ENCODE data around the gene CHURC1. TPM values are rescaled to one million over a fixed set of nuclear protein-coding genes. Genes with fewer than 3 reads are reported as not detected.
"Not testable (repeated sequence)": the region's sequence is repeated elsewhere in the genome, so short reads cannot be mapped to it uniquely, and the experiment has no call there.

Gene CHURC1
- total RNA-seq, 1 donor from 2014 or later = 33.1 TPM

GRCh38 chr14:64910847-64911495, 3.3 kb upstream of the CHURC1 start:
- no peaks in the 10 kb centered on the region for H3K36me3 Mint-ChIP-seq (ENCODE audit: low read depth)
- peaks cover 20% of the 10 kb centered on the region for H3K4me1 Mint-ChIP-seq
- peaks cover 50% of the 10 kb centered on the region for H3K27me3 Mint-ChIP-seq (ENCODE audit: low read depth)

DNA sequence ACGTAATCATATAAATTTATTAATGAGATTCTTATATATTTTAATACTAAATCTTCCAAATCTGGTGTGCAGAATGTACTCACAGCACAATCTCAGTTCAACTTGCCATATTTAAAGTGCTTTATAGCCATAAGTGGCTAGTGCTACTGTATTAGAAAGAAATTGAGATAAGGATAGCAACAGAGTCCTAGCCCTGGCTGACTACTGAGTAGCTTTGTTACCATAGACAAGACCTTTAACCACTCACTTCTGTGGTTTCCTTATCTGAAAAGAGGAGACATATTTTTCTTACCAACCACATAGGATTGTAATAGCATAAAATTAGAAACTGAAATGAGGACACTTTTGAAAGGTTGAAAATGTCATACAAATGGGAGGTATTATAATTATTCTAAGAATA, 2.0 kb upstream of the CHURC1 start:
- DNase-seq (ENCODE audit: low read depth, low spot score) = no peak
- no peak overlapping the region for H3K4me3 Mint-ChIP-seq
- no peak for TF ChIP-seq CTCF (conservative IDR thresholded peaks at IDR 0.05)
- H3K9me3 Mint-ChIP-seq = no peaks in the 10 kb centered on the region
- no peaks in the 10 kb centered on the region for H3K36me3 Mint-ChIP-seq (ENCODE audit: low read depth)
- H3K27ac Mint-ChIP-seq (ENCODE audit: unreplicated experiment) = no peak overlapping the region
- peaks cover 24% of the 10 kb centered on the region for H3K4me1 Mint-ChIP-seq
- peaks cover 45% of the 10 kb centered on the region for H3K27me3 Mint-ChIP-seq (ENCODE audit: low read depth)

More at GRCh38 chr14:64910847-64911495, 3.3 kb upstream of the CHURC1 start:
- H3K9me3 Mint-ChIP-seq = no peaks in the 10 kb centered on the region
- no peak overlapping the region for H3K27ac Mint-ChIP-seq (ENCODE audit: unreplicated experiment)
- no peak overlapping the region for H3K4me3 Mint-ChIP-seq
- peak; percentile 74 for TF ChIP-seq CTCF (conservative IDR thresholded peaks at IDR 0.05)
- no peak for DNase-seq (ENCODE audit: low read depth, low spot score)

GRCh38 chr14:64913477-64913876, 778 bp upstream of the CHURC1 start:
- H3K36me3 Mint-ChIP-seq (ENCODE audit: low read depth); H3K27ac Mint-ChIP-seq (ENCODE audit: unreplicated experiment); H3K9me3 Mint-ChIP-seq; DNase-seq (ENCODE audit: low read depth, low spot score): not testable (repeated sequence)
- Mint-ChIP-seq H3K4me1 (peaks cover 24% of the 10 kb centered on the region), H3K4me3 (peak overlapping the region; percentile 84), H3K27me3 (ENCODE audit: low read depth) (peaks cover 44% of the 10 kb centered on the region)

DNA sequence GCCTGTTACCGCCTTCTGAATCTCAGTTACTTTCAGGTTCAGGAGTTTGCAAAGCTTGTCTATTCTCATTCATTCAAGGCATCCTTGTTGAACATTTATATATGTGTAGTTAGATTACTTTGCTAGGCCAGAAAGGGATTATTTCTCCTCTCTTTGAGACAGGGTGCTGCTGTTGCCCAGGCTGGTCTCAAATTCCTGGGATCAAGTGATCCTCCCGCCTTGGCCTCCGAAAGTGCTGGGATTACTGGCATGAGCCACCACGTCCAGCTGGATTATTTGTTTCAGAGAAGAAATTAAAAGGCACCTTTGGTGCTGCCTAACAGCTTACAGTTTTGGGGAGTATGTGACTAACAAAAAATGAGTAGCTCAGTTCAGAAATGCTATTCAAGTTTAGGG, 772 bp downstream of the CHURC1 start:
- no peak for DNase-seq (ENCODE audit: low read depth, low spot score)
- Mint-ChIP-seq H3K27ac (ENCODE audit: unreplicated experiment) (peak overlapping the region; percentile 36), H3K4me3 (peak overlapping the region; percentile 84), H3K4me1 (peaks cover 24% of the 10 kb centered on the region), H3K36me3 (ENCODE audit: low read depth) (no peaks in the 10 kb centered on the region), H3K27me3 (ENCODE audit: low read depth) (peaks cover 30% of the 10 kb centered on the region), H3K9me3 (no peaks in the 10 kb centered on the region)
- TF ChIP-seq CTCF (conservative IDR thresholded peaks at IDR 0.05) = no peak

DNA sequence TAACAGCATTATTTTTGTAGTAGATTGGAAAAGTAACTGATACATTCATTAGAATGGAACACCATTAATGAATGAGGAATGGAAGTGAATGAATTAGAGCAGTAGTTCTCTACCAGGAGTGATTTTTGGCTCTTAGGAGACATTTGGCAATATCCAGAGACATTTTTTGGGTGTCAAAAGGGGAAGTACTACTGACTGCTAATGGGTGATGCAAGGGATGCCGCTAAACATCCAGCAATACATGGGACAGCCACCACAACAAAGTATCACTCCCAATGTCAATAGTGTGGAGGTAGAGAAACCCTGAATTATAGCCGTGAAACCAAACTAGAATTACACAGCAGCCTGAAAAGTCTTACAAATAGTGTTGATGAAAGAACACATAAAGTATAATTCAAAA, 1.5 kb downstream of the CHURC1 start:
- Mint-ChIP-seq H3K27ac (ENCODE audit: unreplicated experiment) (no peak overlapping the region), H3K36me3 (ENCODE audit: low read depth) (no peaks in the 10 kb centered on the region), H3K4me3 (peak overlapping the region; percentile 84), H3K9me3 (no peaks in the 10 kb centered on the region), H3K27me3 (ENCODE audit: low read depth) (peaks cover 22% of the 10 kb centered on the region), H3K4me1 (peaks cover 24% of the 10 kb centered on the region)
- no peak for DNase-seq (ENCODE audit: low read depth, low spot score)
- no peak for TF ChIP-seq CTCF (conservative IDR thresholded peaks at IDR 0.05)

DNA sequence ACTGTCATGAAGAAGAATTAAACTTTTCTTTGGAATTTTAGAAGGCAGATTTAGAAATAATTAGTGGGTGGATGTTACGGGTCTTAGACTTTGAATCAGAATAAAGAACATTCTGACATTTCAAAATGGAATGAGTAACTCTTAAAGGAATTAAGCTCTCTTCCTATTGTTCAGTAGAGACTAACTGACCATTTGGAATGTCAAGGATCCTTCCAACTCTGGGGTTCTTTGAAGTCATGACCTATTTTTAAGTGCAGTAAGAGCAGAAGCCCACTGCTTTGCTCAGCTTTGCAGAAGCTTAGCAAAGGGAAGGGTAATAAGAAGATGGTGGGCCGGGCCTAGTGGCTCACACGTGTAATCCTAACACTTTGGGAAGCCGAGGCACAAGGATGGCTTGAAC, 4.0 kb downstream of the CHURC1 start:
- H3K4me1 Mint-ChIP-seq = peaks cover 24% of the 10 kb centered on the region
- no peaks in the 10 kb centered on the region for H3K9me3 Mint-ChIP-seq
- DNase-seq (ENCODE audit: low read depth, low spot score) = no peak
- TF ChIP-seq CTCF (conservative IDR thresholded peaks at IDR 0.05) = no peak
- H3K36me3 Mint-ChIP-seq (ENCODE audit: low read depth) = no peaks in the 10 kb centered on the region
- no peak overlapping the region for H3K27ac Mint-ChIP-seq (ENCODE audit: unreplicated experiment)
- H3K4me3 Mint-ChIP-seq = no peak overlapping the region
- H3K27me3 Mint-ChIP-seq (ENCODE audit: low read depth) = peaks cover 6% of the 10 kb centered on the region

Data from neural crest cell (in vitro differentiated cells).